Measurements from ENCODE around the gene GAGE13.
"Not testable (repeated sequence)": the region's sequence is repeated elsewhere in the genome, so short reads cannot be mapped to it uniquely, and the experiment has no call there.

The GAGE13 gene

GRCh38 chrX:49331282-49331681, at the start of gene GAGE13:
TSS of gene GAGE13 (plus strand) at chrX:49331582. CDS start at chrX:49332738, 1,156 bp downstream.
- DNase-seq, result not testable (repeated sequence)

- peak in 5 of 58 donors; percentile 1 to 24 (median 3) for DNase-seq
Observed at GRCh38 chrX:49282647-49283011, 48.8 kb upstream of the GAGE13 start.

- DNase-seq, result no peak
Observed at GRCh38 chrX:49284212-49284611, 47.2 kb upstream of the GAGE13 start.

GRCh38 chrX:49286136-49286535, 45.2 kb upstream of the GAGE13 start:
- no peak for DNase-seq

- no peak for DNase-seq
Observed at GRCh38 chrX:49286581-49286980, 44.8 kb upstream of the GAGE13 start.

GRCh38 chrX:49287665-49288064, 43.7 kb upstream of the GAGE13 start:
- no peak for DNase-seq

- no peak for DNase-seq
Observed at GRCh38 chrX:49290215-49290614, 41.2 kb upstream of the GAGE13 start.

GRCh38 chrX:49291615-49292337, 39.6 kb upstream of the GAGE13 start:
- peak in 26 of 58 donors; percentile 1 to 62 (median 10) for DNase-seq

GRCh38 chrX:49292400-49293362, 38.7 kb upstream of the GAGE13 start:
- DNase-seq, result no peak

- DNase-seq, result not testable (repeated sequence)
Observed at GRCh38 chrX:49299293-49299692, 32.1 kb upstream of the GAGE13 start.

- no peak for DNase-seq
Observed at GRCh38 chrX:49300703-49301102, 30.7 kb upstream of the GAGE13 start.

- no peak for DNase-seq
Observed at GRCh38 chrX:49303346-49303745, 28.0 kb upstream of the GAGE13 start, which contains the start of gene GAGE10. TSS of gene GAGE10 (plus strand) at chrX:49303646. CDS start at chrX:49304860, 1,214 bp downstream.

GRCh38 chrX:49307775-49308174, 23.6 kb upstream of the GAGE13 start:
- not testable (repeated sequence) for DNase-seq

- peak in 1 of 58 donors; percentile 3 for DNase-seq
Observed at GRCh38 chrX:49308604-49309269, 22.6 kb upstream of the GAGE13 start.

- DNase-seq, result no peak
Observed at GRCh38 chrX:49309401-49309981, 21.9 kb upstream of the GAGE13 start.

GRCh38 chrX:49310371-49310770, 21.0 kb upstream of the GAGE13 start:
- DNase-seq, result no peak

GRCh38 chrX:49312176-49312575, 19.2 kb upstream of the GAGE13 start:
- DNase-seq, result no peak

GRCh38 chrX:49316085-49316484, 15.3 kb upstream of the GAGE13 start:
- DNase-seq, result no peak

GRCh38 chrX:49321737-49322136, 9.6 kb upstream of the GAGE13 start, which contains the start of gene GAGE12J:
TSS of gene GAGE12J (plus strand) at chrX:49322037. CDS start at chrX:49323194, 1,157 bp downstream.
- DNase-seq, result not testable (repeated sequence)

GRCh38 chrX:49322266-49322665, 9.1 kb upstream of the GAGE13 start:
- DNase-seq, result not testable (repeated sequence)

GRCh38 chrX:49323735-49324134, 7.6 kb upstream of the GAGE13 start:
- not testable (repeated sequence) for DNase-seq
